Tibial artery (tissue), 4 donors: ENCODE measurements around the gene GUSB.

Experiments
- DNase-seq, 2 donors: peaks; one replicate each; pipeline ENCODE4 v3.0.0-alpha.2; 2019
- H3K27ac ChIP-seq, 2 donors: fragments of 200-600 bp; sonication (generic) in 1 of 2; 1 replicate in 1 of 2; 2 replicates in 1 of 2; pipeline ENCODE4 v1.5.1; 2018 to 2019; ENCODE audit warnings: mild to moderate bottlenecking in 1 of 2
- H3K27me3 ChIP-seq, 2 donors: fragments of 200-600 bp; sonication (generic) in 1 of 2; one replicate each; pipeline versions ENCODE4 v1.5.1 to v1.6.0; 2016 to 2019
- H3K36me3 ChIP-seq, 3 donors: fragments of 200-600 bp; sonication (generic) in 2 of 3; one replicate each; pipeline ENCODE4 v1.5.1; 2016 to 2019; ENCODE audit warnings: mild to moderate bottlenecking in 2 of 3
- H3K4me1 ChIP-seq, 4 donors: fragments of 200-600 bp; sonication (generic) in 2 of 4; 1 replicate in 3 of 4; 2 replicates in 1 of 4; pipeline ENCODE4 v1.5.1; 2016 to 2019
- H3K4me3 ChIP-seq, 2 donors: fragments of 200-600 bp; sonication (generic) in 1 of 2; 1 replicate in 1 of 2; 2 replicates in 1 of 2; pipeline ENCODE4 v1.5.1; 2018 to 2019; ENCODE audit warnings: mild to moderate bottlenecking in 2 of 2
- H3K9me3 ChIP-seq, 3 donors: fragments of 200-600 bp; sonication (generic) in 1 of 3; one replicate each; pipeline ENCODE4 v1.5.1; 2016 to 2019
- intact Hi-C: fragments of 100-400 bp; cut with DNase I; formaldehyde crosslinking; loops from one replicate; pipeline ENCODE4 v1.15.0; 2023; ENCODE audit warnings: low total_unique reads
- TF ChIP-seq, protein P1 (sequence below), 2 experiments: fragments of 200-600 bp in 1 of 2; fragments of 450-650 bp in 1 of 2; IDR thresholded peaks; one replicate each; pipeline ENCODE4 v1.5.1; 2017 to 2019; ENCODE audit warnings: antibody characterized with exemption in 2 of 2, mild to moderate bottlenecking in 1 of 2, moderate library complexity in 1 of 2

Gene GUSB

DNA sequence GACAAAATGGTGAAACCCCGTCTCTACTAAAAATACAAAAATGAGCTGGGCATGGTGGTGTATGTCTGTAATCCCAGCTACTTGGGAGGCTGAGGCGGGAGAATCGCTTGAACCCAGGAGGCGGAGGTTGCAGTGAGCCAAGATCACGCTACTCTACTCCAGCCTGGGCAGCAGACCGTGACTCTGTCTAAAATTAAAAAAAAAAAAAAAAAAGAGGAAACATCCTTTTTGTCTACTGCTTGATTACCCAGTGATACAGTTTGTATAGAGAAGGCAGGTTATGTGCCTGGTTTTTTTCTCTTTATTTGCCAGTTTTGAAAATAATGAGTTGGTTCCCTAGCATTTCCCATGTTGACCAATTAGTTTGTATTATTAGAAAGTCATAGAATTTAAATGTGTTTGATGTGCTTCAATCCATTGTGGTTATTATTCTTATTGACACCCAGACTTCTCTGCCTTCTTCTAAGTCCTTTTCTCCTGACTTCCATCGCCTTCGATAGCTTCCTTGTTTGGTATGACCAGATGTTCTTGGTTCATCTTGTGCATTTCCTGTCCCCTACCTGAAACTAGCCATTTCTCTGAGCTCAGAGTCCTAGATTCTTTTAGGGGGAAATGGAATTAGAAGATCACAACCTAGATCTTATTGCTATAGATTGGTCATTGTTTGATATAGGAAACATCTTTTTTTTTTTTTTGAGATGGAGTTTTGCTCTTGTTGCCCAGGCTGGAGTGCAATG is 65.9 kb downstream of the GUSB start:
- H3K4me1 ChIP-seq, result peaks cover 0 to 16% (median 0%) of the 10 kb centered on the region in 4 donors
- no peaks in the 10 kb centered on the region for H3K9me3 ChIP-seq
- no peak for DNase-seq
- H3K27ac ChIP-seq, result no peak overlapping the region
- H3K36me3 ChIP-seq, result no peaks in the 10 kb centered on the region
- TF ChIP-seq, protein P1, sequence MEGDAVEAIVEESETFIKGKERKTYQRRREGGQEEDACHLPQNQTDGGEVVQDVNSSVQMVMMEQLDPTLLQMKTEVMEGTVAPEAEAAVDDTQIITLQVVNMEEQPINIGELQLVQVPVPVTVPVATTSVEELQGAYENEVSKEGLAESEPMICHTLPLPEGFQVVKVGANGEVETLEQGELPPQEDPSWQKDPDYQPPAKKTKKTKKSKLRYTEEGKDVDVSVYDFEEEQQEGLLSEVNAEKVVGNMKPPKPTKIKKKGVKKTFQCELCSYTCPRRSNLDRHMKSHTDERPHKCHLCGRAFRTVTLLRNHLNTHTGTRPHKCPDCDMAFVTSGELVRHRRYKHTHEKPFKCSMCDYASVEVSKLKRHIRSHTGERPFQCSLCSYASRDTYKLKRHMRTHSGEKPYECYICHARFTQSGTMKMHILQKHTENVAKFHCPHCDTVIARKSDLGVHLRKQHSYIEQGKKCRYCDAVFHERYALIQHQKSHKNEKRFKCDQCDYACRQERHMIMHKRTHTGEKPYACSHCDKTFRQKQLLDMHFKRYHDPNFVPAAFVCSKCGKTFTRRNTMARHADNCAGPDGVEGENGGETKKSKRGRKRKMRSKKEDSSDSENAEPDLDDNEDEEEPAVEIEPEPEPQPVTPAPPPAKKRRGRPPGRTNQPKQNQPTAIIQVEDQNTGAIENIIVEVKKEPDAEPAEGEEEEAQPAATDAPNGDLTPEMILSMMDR (IDR thresholded peaks at IDR 0.05), result no peak
- H3K4me3 ChIP-seq, result no peak overlapping the region
- no peaks in the 10 kb centered on the region for H3K27me3 ChIP-seq
- intact Hi-C loops, result no loop called here

DNA sequence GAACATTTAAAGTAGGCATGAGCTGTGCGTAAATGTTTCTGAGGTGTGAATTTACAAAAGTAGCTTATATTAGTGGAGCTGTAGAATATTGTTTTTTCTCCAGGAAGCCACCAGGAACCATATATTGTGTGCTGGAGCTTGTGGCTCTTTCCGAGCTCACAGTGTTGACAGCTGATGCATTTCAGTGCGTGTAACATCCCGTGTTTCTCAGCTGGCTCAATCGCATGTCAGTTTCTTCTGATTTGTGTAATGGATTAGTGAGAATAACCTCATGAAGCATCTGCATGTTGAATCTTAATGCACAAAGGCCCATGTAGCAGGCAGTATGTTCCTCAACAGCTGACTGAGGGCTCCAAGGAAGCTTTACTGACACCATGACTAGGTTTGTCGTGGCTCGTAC is 69.8 kb downstream of the GUSB start:
- H3K27me3 ChIP-seq, result no peaks in the 10 kb centered on the region
- H3K27ac ChIP-seq, result no peak overlapping the region
- no peaks in the 10 kb centered on the region for H3K36me3 ChIP-seq
- TF ChIP-seq, protein P1 (IDR thresholded peaks at IDR 0.05), result no peak
- no peak for DNase-seq
- peaks cover 0 to 21% (median 0%) of the 10 kb centered on the region in 4 donors for H3K4me1 ChIP-seq
- no peak overlapping the region for H3K4me3 ChIP-seq
- H3K9me3 ChIP-seq, result no peaks in the 10 kb centered on the region
- intact Hi-C loops, result no loop called here
